ENCODE results near the gene ADGRA1.

- TF ChIP-seq ZSCAN30 (CRISPR knock-in tag; IDR thresholded peaks at IDR 0.05): no peak
- TF ChIP-seq ZNF589 (CRISPR knock-in tag; conservative IDR thresholded peaks at IDR 0.05): no peak
- TF ChIP-seq CTCF (CRISPR knock-in tag; IDR thresholded peaks at IDR 0.05): no peak
- no peak for TF ChIP-seq ZNF121 (CRISPR knock-in tag; IDR thresholded peaks at IDR 0.05)
- TF ChIP-seq ZNF574 (CRISPR knock-in tag; IDR thresholded peaks at IDR 0.05): no peak
- TF ChIP-seq RBM22 (optimal IDR thresholded peaks at IDR 0.05; ENCODE audit: low read length): no peak
These were observed 13.1 kb downstream of the ADGRA1 start for GRCh38 chr10:133100706-133101415.

Data from HepG2 (cell line).